Measurements from ENCODE around the gene KLHL12. TPM values are rescaled to one million over a fixed set of nuclear protein-coding genes. Genes with fewer than 3 reads are reported as not detected.

KLHL12 gene
- total RNA-seq, 2 donors from 2014 or later = 28.9 to 35.0 TPM

GRCh38 chr1:202854787-202855186, 72.2 kb downstream of the KLHL12 start:
- DNase-seq (no peak), ATAC-seq (peak; percentile 17)
- intact Hi-C loops (cut with DNase I, micrococcal nuclease) = no loop called here

- ATAC-seq (peak; percentile 52), DNase-seq (peak in 1 of 2 donors; percentile 35)
- intact Hi-C loops (cut with DNase I, micrococcal nuclease) = no loop called here
Measured at GRCh38 chr1:202852163-202852904, 74.7 kb downstream of the KLHL12 start.

GRCh38 chr1:202850593-202851362, 76.3 kb downstream of the KLHL12 start:
- intact Hi-C loops (cut with DNase I, micrococcal nuclease) = no loop called here
- ATAC-seq (no peak), DNase-seq (no peak)

GRCh38 chr1:202848191-202848542, 78.9 kb downstream of the KLHL12 start:
- no peak for DNase-seq
- no peak for ATAC-seq
- intact Hi-C loops (cut with DNase I, micrococcal nuclease) = no loop called here

- intact Hi-C loops (cut with DNase I, micrococcal nuclease) = no loop called here
- ATAC-seq (no peak), DNase-seq (no peak)
Measured at GRCh38 chr1:202844935-202845334, 82.1 kb downstream of the KLHL12 start.

DNA sequence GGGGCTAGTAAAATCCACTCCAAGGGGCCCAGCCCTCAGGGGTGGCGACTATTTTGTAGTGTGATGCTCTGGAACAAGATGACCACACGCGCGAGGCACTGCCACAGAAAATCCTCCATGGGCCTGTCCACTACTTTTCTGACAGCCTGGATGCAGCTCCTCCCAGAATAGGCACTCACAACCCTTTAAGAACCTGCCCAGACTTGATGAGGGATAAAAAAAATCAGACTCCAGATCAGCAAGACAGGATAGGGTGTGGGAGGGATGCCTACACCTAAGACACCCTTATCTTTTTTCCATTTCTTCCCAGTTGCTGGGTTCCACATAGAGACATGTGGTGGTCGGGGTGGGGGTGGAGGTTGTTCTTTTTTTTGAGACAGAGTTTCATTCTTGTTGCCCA, 82.8 kb downstream of the KLHL12 start:
- ATAC-seq = no peak
- DNase-seq = no peak
- intact Hi-C loops (cut with DNase I, micrococcal nuclease) = no loop called here

- DNase-seq (no peak), ATAC-seq (no peak)
- intact Hi-C loops (cut with DNase I, micrococcal nuclease) = no loop called here
Measured at GRCh38 chr1:202843081-202843480, 84.0 kb downstream of the KLHL12 start.

Other genes with a start within 250 kb of the KLHL12 start
- under 1 TPM; 0.06 to 0.42 TPM for gene SYT2, start 216.8 kb downstream of the KLHL12 start, total RNA-seq
- 10 to 100 TPM; 63.1 to 65.5 TPM for gene KDM5B, start 118.8 kb downstream of the KLHL12 start, total RNA-seq
- 1 to 10 TPM; 1.2 to 1.4 TPM for gene PCAT6, start 116.3 kb downstream of the KLHL12 start, total RNA-seq
- 10 to 100 TPM; 12.0 to 14.3 TPM for gene RABIF, start 38.1 kb downstream of the KLHL12 start, total RNA-seq
- gene ADIPOR1, start 31.1 kb upstream of the KLHL12 start, total RNA-seq = 10 to 100 TPM; 69.7 to 90.4 TPM
- 10 to 100 TPM; 21.2 to 31.9 TPM for gene CYB5R1, start 40.0 kb upstream of the KLHL12 start, total RNA-seq
- gene TMEM183A, start 80.1 kb upstream of the KLHL12 start, total RNA-seq = 10 to 100 TPM; 91.5 to 97.1 TPM
- gene PPFIA4, start 99.3 kb upstream of the KLHL12 start, total RNA-seq = 1 to 10 TPM in 1 of 2 donors, under 1 TPM in 1; 0.58 to 1.7 TPM
- not detected for gene MYOG, start 158.8 kb upstream of the KLHL12 start, total RNA-seq
- gene ADORA1, start 200.5 kb upstream of the KLHL12 start, total RNA-seq = under 1 TPM; 0.37 to 0.39 TPM
- not detected for gene MYBPH, start 248.6 kb upstream of the KLHL12 start, total RNA-seq

Measured in left colon (tissue), 2 donors.